Neuronal stem cell (in vitro differentiated cells): Measurements from ENCODE around the gene WDR33.
"Not testable (repeated sequence)": the region's sequence is repeated elsewhere in the genome, so short reads cannot be mapped to it uniquely, and the experiment has no call there.

Source experiments
- DNase-seq: peaks from one replicate; pipeline ENCODE4 v3.0.0-alpha.2; 2013; ENCODE audit warnings: low spot score
- H2AFZ ChIP-seq: one replicate; pipeline ENCODE4 v1.6.1; 2013; ENCODE audit warnings: mild to moderate bottlenecking, low read length, inconsistent platforms
- H2AK5ac ChIP-seq: 2 replicates; pipeline ENCODE4 v1.6.1; 2013; ENCODE audit warnings: low read depth, mild to moderate bottlenecking, inconsistent platforms, low read length, moderate library complexity, mixed read lengths
- H2BK120ac ChIP-seq: 2 replicates; pipeline ENCODE4 v1.6.1; 2013; ENCODE audit warnings: low read depth, mild to moderate bottlenecking, inconsistent platforms, low read length, moderate library complexity, mixed read lengths
- H2BK12ac ChIP-seq: one replicate; pipeline ENCODE4 v1.6.1; 2013; ENCODE audit warnings: low read length, inconsistent platforms
- H2BK15ac ChIP-seq: 2 replicates; pipeline ENCODE4 v1.6.1; 2013; ENCODE audit warnings: mild to moderate bottlenecking, low read length, inconsistent platforms, mixed read lengths
- H2BK5ac ChIP-seq: one replicate; pipeline ENCODE4 v1.6.1; 2013; ENCODE audit warnings: inconsistent platforms, mild to moderate bottlenecking, low read length, moderate library complexity
- H3K14ac ChIP-seq: one replicate; pipeline ENCODE4 v1.6.1; 2013; ENCODE audit warnings: low read length, inconsistent platforms
- H3K18ac ChIP-seq: 2 replicates; pipeline ENCODE4 v1.6.1; 2013; ENCODE audit warnings: low read length, inconsistent platforms
- H3K23ac ChIP-seq: 2 replicates; pipeline ENCODE4 v1.6.1; 2013; ENCODE audit warnings: low read depth, mild to moderate bottlenecking, mixed read lengths, low read length, inconsistent platforms; ENCODE audit not compliant: poor library complexity
- H3K27ac ChIP-seq: replicated peaks from 3 replicates; pipeline ENCODE4 v1.5.1; 2013; ENCODE audit warnings: low read length, inconsistent platforms
- H3K27me3 ChIP-seq, 3 experiments: 2 replicates each; pipeline ENCODE4 v1.6.1; 2013; ENCODE audit warnings: low read length in 3 of 3, mild to moderate bottlenecking in 2 of 3, inconsistent platforms in 1 of 3, low read depth in 1 of 3, mixed read lengths in 1 of 3, moderate library complexity in 1 of 3; ENCODE audit not compliant: control insufficient read depth in 3 of 3, insufficient read depth in 3 of 3
- H3K36me3 ChIP-seq, 2 donors: replicated peaks in 1 of 2; 2 replicates each; pipeline ENCODE4 v1.6.1; 2013; ENCODE audit warnings: low read length in 2 of 2; ENCODE audit not compliant: control insufficient read depth in 2 of 2, insufficient read depth in 2 of 2
- H3K4ac ChIP-seq: 2 replicates; pipeline ENCODE4 v1.6.1; 2013; ENCODE audit warnings: inconsistent platforms, mild to moderate bottlenecking, low read length, moderate library complexity
- H3K4me1 ChIP-seq, 2 donors: 1 replicate in 1 of 2; 2 replicates in 1 of 2; pipeline ENCODE4 v1.6.1; 2013; ENCODE audit warnings: low read length in 2 of 2, low read depth in 1 of 2; ENCODE audit not compliant: control insufficient read depth in 2 of 2, insufficient read depth in 1 of 2
- H3K4me2 ChIP-seq: one replicate; pipeline ENCODE4 v1.6.1; 2013; ENCODE audit warnings: mild to moderate bottlenecking, low read length, inconsistent platforms; ENCODE audit not compliant: insufficient read depth, poor library complexity, severe bottlenecking
- H3K4me3 ChIP-seq, 2 donors: 2 replicates each; pipeline ENCODE4 v1.5.1; 2013; ENCODE audit warnings: low read length in 2 of 2, mild to moderate bottlenecking in 2 of 2, inconsistent platforms in 1 of 2, moderate library complexity in 1 of 2
- H3K79me1 ChIP-seq: one replicate; pipeline ENCODE4 v1.6.1; 2013; ENCODE audit warnings: low read depth, mild to moderate bottlenecking, inconsistent platforms, low read length, moderate library complexity
- H3K9ac ChIP-seq: one replicate; pipeline ENCODE4 v1.6.1; 2013; ENCODE audit warnings: mild to moderate bottlenecking, low read depth, low read length, inconsistent platforms; ENCODE audit not compliant: poor library complexity
- H3K9me3 ChIP-seq, 2 donors: replicated peaks in 1 of 2; 2 replicates each; pipeline versions ENCODE3 to v1.6.1; 2013; ENCODE audit warnings: low read length in 2 of 2, mild to moderate bottlenecking in 2 of 2, inconsistent platforms in 1 of 2, low read depth in 1 of 2, mixed read lengths in 1 of 2, moderate library complexity in 1 of 2; ENCODE audit not compliant: control insufficient read depth in 2 of 2, insufficient read depth in 1 of 2
- H4K8ac ChIP-seq: one replicate; pipeline ENCODE4 v1.6.1; 2013; ENCODE audit warnings: low read depth, mild to moderate bottlenecking, inconsistent platforms, low read length, moderate library complexity
- H4K91ac ChIP-seq: one replicate; pipeline ENCODE4 v1.6.1; 2013; ENCODE audit warnings: low read length, low read depth, mild to moderate bottlenecking, inconsistent platforms; ENCODE audit not compliant: poor library complexity
- WGBS, 2 donors: extraction: QIAGEN DNeasy Blood & Tissue Kit; methylation state at CpG; one replicate each; pipeline ENCODE4 v1.1.7; 2013; ENCODE audit warnings: missing lambda C conversion rate in 2 of 2, mixed read lengths in 1 of 2; ENCODE audit not compliant: insufficient read length in 2 of 2, insufficient replicate concordance in 1 of 2; ENCODE audit errors: extremely low coverage in 2 of 2; 5-methylcytosine and 5-hydroxymethylcytosine counted together

Gene WDR33

DNA sequence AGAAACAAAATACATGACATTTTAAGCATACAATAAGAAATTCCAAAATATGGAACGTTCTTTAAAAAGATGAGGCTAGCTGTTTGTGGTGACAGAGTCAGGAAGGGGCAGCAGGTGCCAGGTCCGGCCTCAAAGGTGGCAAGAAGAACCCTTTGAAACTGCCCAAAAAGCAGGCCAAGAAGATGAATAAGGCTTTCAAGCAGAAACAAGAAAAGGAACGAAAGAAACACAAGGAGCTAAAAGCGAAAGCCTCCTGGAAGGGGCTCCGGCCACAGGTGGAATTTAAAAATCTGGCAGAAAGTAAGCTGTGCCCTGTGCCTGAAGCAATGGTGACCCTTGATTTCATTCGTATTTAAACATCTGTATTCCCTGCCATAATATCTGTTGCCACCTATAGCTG, 5.5 kb downstream of the WDR33 start:
- H2BK5ac ChIP-seq, result no peak overlapping the region
- H3K27ac ChIP-seq, result no peak overlapping the region
- no peak overlapping the region for H2BK15ac ChIP-seq
- H2AK5ac ChIP-seq, result no peak overlapping the region
- no peak overlapping the region for H3K9ac ChIP-seq
- H2AFZ ChIP-seq, result no peak overlapping the region
- H3K18ac ChIP-seq, result no peak overlapping the region
- H3K4me2 ChIP-seq, result no peak overlapping the region
- H3K79me1 ChIP-seq, result peaks cover 4% of the 10 kb centered on the region
- H4K8ac ChIP-seq, result no peak overlapping the region
- no peak overlapping the region for H4K91ac ChIP-seq
- H3K4me3 ChIP-seq, result no peak overlapping the region
- no peak overlapping the region for H2BK12ac ChIP-seq
- no peak overlapping the region for H2BK120ac ChIP-seq
- no peak overlapping the region for H3K14ac ChIP-seq
- no peak overlapping the region for H3K4ac ChIP-seq
- H3K27me3 ChIP-seq, result no peaks in the 10 kb centered on the region
- DNase-seq, result no peak
- WGBS, 2 donors, result no CpG with 5 or more reads among the region's 6 CpGs
- H3K4me1 ChIP-seq, result no peaks in the 10 kb centered on the region
- H3K36me3 ChIP-seq, result peaks cover 0 to 46% of the 10 kb centered on the region in 2 donors
- no peak overlapping the region for H3K23ac ChIP-seq
- H3K9me3 ChIP-seq, result peaks cover 1 to 9% of the 10 kb centered on the region in 2 donors

DNA sequence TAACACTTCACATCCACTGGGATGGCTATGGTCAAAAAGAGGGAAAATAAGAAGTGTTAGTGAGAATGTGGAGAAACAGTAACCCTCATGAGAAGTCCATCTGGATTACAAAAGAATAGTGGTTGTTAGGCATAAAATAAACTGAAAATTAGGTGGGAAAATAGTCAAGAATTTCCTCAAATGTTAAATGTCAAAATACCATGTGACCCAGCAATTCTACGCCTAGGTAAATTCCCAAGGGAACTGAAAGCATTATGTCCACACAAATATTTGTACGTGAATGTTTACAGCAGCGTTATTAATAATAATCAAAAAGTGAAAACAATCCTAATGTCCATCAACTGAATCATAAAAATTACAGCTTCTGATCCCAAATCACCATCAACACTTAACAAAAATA, 11.0 kb downstream of the WDR33 start:
- Histone ChIP-seq H4K91ac (no peak overlapping the region), H2AFZ (no peak overlapping the region)
- DNase-seq, result no peak

GRCh38 chr2:127796389-127796788, 14.6 kb downstream of the WDR33 start:
- Histone ChIP-seq H3K27me3 (no peaks in the 10 kb centered on the region), H2BK15ac (no peak overlapping the region), H3K4me1 (no peaks in the 10 kb centered on the region), H3K14ac (no peak overlapping the region), H2BK12ac (no peak overlapping the region), H3K23ac (no peak overlapping the region), H4K91ac (no peak overlapping the region), H2AK5ac (no peak overlapping the region), H3K79me1 (peaks cover 12% of the 10 kb centered on the region), H3K9ac (no peak overlapping the region), H3K9me3 (peaks cover 0 to 19% of the 10 kb centered on the region in 2 donors), H3K4ac (no peak overlapping the region), H3K36me3 (peaks cover 0 to 60% of the 10 kb centered on the region in 2 donors), H2BK5ac (no peak overlapping the region), H3K18ac (no peak overlapping the region), H2AFZ (no peak overlapping the region), H3K4me3 (no peak overlapping the region), H3K4me2 (no peak overlapping the region), H4K8ac (no peak overlapping the region), H3K27ac (no peak overlapping the region), H2BK120ac (no peak overlapping the region)
- DNase-seq, result no peak
- no CpG with 5 or more reads among the region's 2 CpGs for WGBS, 2 donors

More for the DNA sequence above, 11.0 kb downstream of the WDR33 start:
- Histone ChIP-seq H3K27me3 (no peaks in the 10 kb centered on the region), H3K4me1 (no peaks in the 10 kb centered on the region), H3K9me3 (peaks cover 1 to 19% of the 10 kb centered on the region in 2 donors), H3K14ac (no peak overlapping the region), H3K4me3 (no peak overlapping the region), H3K36me3 (peaks cover 0 to 57% of the 10 kb centered on the region in 2 donors), H3K23ac (no peak overlapping the region), H3K4ac (no peak overlapping the region), H3K18ac (no peak overlapping the region), H4K8ac (no peak overlapping the region), H2BK15ac (no peak overlapping the region), H3K4me2 (no peak overlapping the region), H2BK12ac (no peak overlapping the region), H3K79me1 (peaks cover 8% of the 10 kb centered on the region), H2BK5ac (no peak overlapping the region), H2AK5ac (no peak overlapping the region), H3K9ac (no peak overlapping the region), H2BK120ac (no peak overlapping the region), H3K27ac (no peak overlapping the region)
- no CpG with 5 or more reads among the region's 3 CpGs for WGBS, 2 donors

GRCh38 chr2:127794901-127795300, 16.1 kb downstream of the WDR33 start:
- not testable (repeated sequence) for H3K4me3 ChIP-seq, H2BK5ac ChIP-seq, H3K4me2 ChIP-seq, H4K8ac ChIP-seq, H2AFZ ChIP-seq, DNase-seq, H3K14ac ChIP-seq, H3K27me3 ChIP-seq, H3K4ac ChIP-seq, H3K79me1 ChIP-seq, H3K4me1 ChIP-seq, H2BK12ac ChIP-seq, H3K18ac ChIP-seq, H2BK120ac ChIP-seq, H2AK5ac ChIP-seq, H2BK15ac ChIP-seq, H3K9ac ChIP-seq, H3K27ac ChIP-seq, H3K23ac ChIP-seq, H4K91ac ChIP-seq
- WGBS, 2 donors, result no CpG with 5 or more reads among the region's 6 CpGs
- peaks cover 2 to 21% of the 10 kb centered on the region in 2 donors for H3K9me3 ChIP-seq
- H3K36me3 ChIP-seq, result peaks cover 0 to 54% of the 10 kb centered on the region in 2 donors
